Measurements from ENCODE around the gene TEAD2.
"Not testable (repeated sequence)": the region's sequence is repeated elsewhere in the genome, so short reads cannot be mapped to it uniquely, and the experiment has no call there.

TEAD2 gene

DNA sequence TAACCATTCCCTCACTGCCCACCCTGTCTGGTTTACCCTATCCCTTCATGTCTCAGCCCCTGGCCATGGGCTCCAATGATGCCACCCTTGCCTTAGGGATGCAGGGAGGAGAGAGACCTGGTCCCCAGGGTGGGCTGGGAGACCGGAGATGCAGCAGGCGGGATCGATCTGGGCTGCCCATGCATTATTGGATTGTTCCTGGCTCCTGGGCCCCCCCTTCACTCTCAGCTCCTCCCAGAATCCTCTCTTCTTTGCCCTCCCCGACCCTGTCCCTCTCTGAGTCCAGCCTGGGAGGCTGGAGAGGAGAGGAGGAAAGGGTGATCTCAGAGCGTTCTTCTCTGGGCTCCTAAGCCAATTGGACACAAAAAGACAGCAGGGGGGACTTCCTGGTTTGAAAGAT is 31.7 kb upstream of the TEAD2 start:
- H3K4me1 ChIP-seq (ENCODE audit: insufficient read depth, low read length): 0 out of 2 replicates have a peak, but pooled peaks cover 10% of the 10 kb centered on the region
- H3K36me3 ChIP-seq (ENCODE audit: insufficient read depth, low read length): no peaks in the 10 kb centered on the region

DNA sequence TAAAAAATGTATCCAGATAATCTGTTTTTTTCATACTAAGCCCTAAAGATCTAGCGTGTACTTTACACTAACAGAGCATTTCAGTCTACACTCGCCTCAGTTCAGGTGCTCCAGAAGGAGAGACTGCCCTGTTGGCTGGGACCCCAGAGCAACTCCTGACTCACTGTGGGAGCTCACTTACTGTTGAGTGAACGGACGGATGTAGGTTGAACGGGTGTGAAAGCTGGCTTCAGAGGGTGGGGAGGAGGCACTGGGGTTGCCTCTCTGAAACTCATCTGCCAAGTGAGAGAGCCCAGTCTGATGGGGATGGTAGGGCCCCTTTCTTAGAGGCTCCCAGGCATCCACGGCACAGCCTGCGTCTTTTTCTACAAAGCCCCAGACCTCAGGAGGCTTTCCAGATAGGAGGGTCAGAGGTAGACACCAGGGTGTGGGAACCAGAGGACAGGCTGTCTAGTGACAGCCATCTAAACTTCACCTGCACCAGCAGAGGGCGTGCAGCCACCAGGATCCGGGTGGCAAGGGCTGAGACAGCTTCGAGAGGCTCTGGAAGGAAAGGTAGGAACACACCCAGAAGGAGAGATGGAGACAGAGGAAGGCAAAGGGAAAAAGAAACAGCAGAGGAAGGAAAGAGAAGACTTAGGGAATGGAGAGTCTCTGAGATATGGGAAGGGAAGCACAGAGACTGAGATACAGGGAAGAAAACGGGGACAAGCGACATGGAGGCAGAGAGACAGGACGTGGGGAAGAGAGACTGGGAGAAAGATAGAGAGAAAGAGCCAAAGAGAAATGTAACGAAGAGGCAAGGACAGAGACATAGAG is 29.6 kb upstream of the TEAD2 start:
- Histone ChIP-seq H3K4me1 (ENCODE audit: insufficient read depth, low read length) (0 out of 2 replicates have a peak, but pooled peaks cover 10% of the 10 kb centered on the region), H3K9me3 (ENCODE audit: control insufficient read depth, insufficient read depth, low read length) (no peaks in the 10 kb centered on the region), H3K9ac (ENCODE audit: low read depth, low read length) (no peak overlapping the region), H3K36me3 (ENCODE audit: insufficient read depth, low read length) (no peaks in the 10 kb centered on the region)

More for the DNA sequence above, 31.7 kb upstream of the TEAD2 start:
- Histone ChIP-seq H3K9me3 (ENCODE audit: control insufficient read depth, insufficient read depth, low read length) (no peaks in the 10 kb centered on the region), H3K9ac (ENCODE audit: low read depth, low read length) (no peak overlapping the region)

DNA sequence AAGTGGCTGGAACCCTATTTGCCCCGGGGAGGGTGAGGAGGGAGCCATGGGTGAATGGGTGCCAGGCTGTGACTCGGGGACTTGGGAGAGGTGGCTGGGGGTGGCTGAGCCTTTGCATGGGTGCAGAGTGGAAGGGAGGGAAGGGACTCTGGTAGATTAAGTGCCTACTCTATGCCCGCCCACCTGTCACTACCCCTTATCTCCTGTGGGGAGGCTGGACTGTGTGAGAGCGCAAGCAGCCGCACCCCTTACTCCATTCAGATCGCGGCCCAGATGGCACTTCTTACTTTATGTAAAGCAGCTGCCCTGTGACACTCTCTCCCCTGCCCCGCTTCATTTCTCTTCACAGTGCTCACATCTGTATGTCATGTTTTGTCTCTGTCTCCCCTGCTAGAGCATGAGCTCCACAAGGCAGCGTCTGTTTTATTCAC is 28.7 kb upstream of the TEAD2 start:
- no peaks in the 10 kb centered on the region for H3K36me3 ChIP-seq (ENCODE audit: insufficient read depth, low read length)
- no peak overlapping the region for H3K9ac ChIP-seq (ENCODE audit: low read depth, low read length)
- H3K4me1 ChIP-seq (ENCODE audit: insufficient read depth, low read length): 0 out of 2 replicates have a peak, but pooled peaks cover 10% of the 10 kb centered on the region
- H3K9me3 ChIP-seq (ENCODE audit: control insufficient read depth, insufficient read depth, low read length): no peaks in the 10 kb centered on the region

DNA sequence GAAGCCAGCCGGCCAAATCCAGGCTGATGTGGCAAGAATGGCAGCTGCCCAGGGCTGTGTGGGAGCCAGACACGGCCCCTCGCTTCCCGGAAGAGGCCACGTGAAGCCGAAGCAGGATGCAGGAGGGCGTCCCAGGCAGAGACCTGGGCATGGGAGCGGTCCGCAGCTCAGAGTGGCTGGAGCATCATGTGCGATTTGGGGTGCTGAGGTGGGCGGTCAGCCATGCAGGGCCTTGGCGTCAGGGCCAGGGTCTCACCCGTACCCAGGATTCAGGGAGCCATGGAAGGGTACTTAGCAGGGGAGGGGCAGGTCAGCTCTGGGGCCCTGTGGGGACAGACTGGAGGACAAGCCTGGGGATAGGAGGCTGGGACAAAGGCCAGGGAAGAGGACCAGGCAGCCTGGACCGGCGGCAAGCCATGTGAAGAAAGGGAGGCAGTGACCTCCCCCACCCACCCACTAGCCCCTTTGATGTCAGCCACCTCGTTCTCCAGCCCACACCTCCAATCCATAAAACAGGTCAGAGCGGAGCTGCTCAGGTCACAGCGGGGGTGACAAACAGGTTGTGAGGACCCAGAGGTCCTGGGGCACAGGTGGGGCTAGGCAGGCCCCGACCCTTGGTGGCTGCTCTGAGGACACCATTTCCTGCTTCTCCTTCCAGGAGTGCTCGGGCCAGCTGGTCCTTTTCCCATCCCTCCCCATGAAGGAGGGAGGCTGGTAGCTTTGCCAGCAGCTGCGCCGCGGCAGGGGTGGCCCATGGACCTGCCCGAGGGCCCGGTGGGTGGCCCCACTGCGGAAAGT is 28.1 kb upstream of the TEAD2 start:
- Histone ChIP-seq H3K4me1 (ENCODE audit: insufficient read depth, low read length) (0 out of 2 replicates have a peak, but pooled peaks cover 10% of the 10 kb centered on the region), H3K9me3 (ENCODE audit: control insufficient read depth, insufficient read depth, low read length) (no peaks in the 10 kb centered on the region)

DNA sequence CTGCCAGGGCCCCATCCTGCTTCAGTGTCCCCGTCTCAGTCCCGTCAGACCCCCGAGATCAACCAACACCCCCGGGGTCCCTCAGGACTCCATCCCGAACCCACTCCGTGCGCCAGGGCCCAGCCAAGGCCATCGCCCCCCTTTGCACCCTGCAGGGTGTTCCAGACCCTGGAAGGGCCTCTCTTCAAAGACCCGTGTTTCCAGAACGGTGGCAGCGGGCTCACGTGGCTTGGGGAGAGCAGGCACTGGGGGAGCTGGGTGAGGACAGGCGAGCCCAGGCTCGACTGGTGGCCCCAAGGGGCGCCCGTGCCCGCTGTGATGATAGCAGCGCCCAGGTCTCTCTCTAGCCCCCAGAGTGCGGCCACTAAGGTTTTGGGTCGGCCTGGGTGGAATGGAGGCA is 27.2 kb upstream of the TEAD2 start:
- Histone ChIP-seq H3K9me3 (ENCODE audit: control insufficient read depth, insufficient read depth, low read length) (no peaks in the 10 kb centered on the region), H3K4me1 (ENCODE audit: insufficient read depth, low read length) (0 out of 2 replicates have a peak, but pooled peaks cover 9% of the 10 kb centered on the region), H3K9ac (ENCODE audit: low read depth, low read length) (no peak overlapping the region), H3K36me3 (ENCODE audit: insufficient read depth, low read length) (no peaks in the 10 kb centered on the region)

More for the DNA sequence above, 28.1 kb upstream of the TEAD2 start:
- Histone ChIP-seq H3K36me3 (ENCODE audit: insufficient read depth, low read length) (no peaks in the 10 kb centered on the region), H3K9ac (ENCODE audit: low read depth, low read length) (no peak overlapping the region)

GRCh38 chr19:49387936-49388372 is 25.7 kb upstream of the TEAD2 start, which contains the start of gene KASH5:
Gene KASH5, plus strand, starts transcription at chr19:49388249. Its CDS starts 2,635 bp downstream, at chr19:49390884.
- Histone ChIP-seq H3K9ac (ENCODE audit: low read depth, low read length) (no peak within 1 kb of the TSS), H3K4me1 (ENCODE audit: insufficient read depth, low read length) (0 out of 2 replicates have a peak, but pooled peaks cover 4% of the 10 kb centered on the region), H3K9me3 (ENCODE audit: control insufficient read depth, insufficient read depth, low read length) (no peaks in the 10 kb centered on the region), H3K36me3 (ENCODE audit: insufficient read depth, low read length) (no peaks in the 10 kb centered on the region)

DNA sequence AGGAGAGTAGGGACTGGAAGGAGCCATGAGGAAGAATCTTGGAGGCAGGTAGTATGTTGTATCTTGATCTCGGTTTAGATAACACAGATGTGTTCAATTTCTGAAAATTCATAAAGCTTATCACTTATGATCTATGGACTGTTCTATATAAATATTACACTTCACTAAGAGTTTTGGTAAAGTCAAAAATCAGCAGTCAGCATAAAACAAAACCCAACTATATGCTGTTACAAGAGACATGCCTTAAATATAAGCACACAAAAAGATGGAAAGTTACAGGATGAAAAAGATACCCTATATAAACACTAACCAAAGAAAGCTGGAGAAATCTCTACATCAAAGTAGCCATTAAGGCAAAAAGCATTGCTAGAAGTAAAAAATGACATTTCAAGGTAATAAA is 21.4 kb upstream of the TEAD2 start:
- no peaks in the 10 kb centered on the region for H3K36me3 ChIP-seq (ENCODE audit: insufficient read depth, low read length)
- H3K4me1 ChIP-seq (ENCODE audit: insufficient read depth, low read length): no peaks in the 10 kb centered on the region
- H3K9ac ChIP-seq (ENCODE audit: low read depth, low read length): no peak overlapping the region

GRCh38 chr19:49382639-49383038 is 20.4 kb upstream of the TEAD2 start:
- Histone ChIP-seq H3K9me3 (ENCODE audit: control insufficient read depth, insufficient read depth, low read length) (no peaks in the 10 kb centered on the region), H3K9ac (ENCODE audit: low read depth, low read length) (no peak overlapping the region), H3K4me1 (ENCODE audit: insufficient read depth, low read length) (no peaks in the 10 kb centered on the region), H3K36me3 (ENCODE audit: insufficient read depth, low read length) (no peaks in the 10 kb centered on the region)

More for the DNA sequence above, 21.4 kb upstream of the TEAD2 start:
- H3K9me3 ChIP-seq (ENCODE audit: control insufficient read depth, insufficient read depth, low read length): no peaks in the 10 kb centered on the region

GRCh38 chr19:49380391-49380790 is 18.2 kb upstream of the TEAD2 start:
- no peaks in the 10 kb centered on the region for H3K4me1 ChIP-seq (ENCODE audit: insufficient read depth, low read length)
- H3K9me3 ChIP-seq (ENCODE audit: control insufficient read depth, insufficient read depth, low read length): no peaks in the 10 kb centered on the region
- H3K36me3 ChIP-seq (ENCODE audit: insufficient read depth, low read length): no peaks in the 10 kb centered on the region
- no peak overlapping the region for H3K9ac ChIP-seq (ENCODE audit: low read depth, low read length)

GRCh38 chr19:49378512-49378911 is 16.3 kb upstream of the TEAD2 start:
- Histone ChIP-seq H3K9ac (ENCODE audit: low read depth, low read length) (no peak overlapping the region), H3K4me1 (ENCODE audit: insufficient read depth, low read length) (no peaks in the 10 kb centered on the region), H3K36me3 (ENCODE audit: insufficient read depth, low read length) (no peaks in the 10 kb centered on the region), H3K9me3 (ENCODE audit: control insufficient read depth, insufficient read depth, low read length) (no peaks in the 10 kb centered on the region)

- Histone ChIP-seq H3K36me3 (ENCODE audit: insufficient read depth, low read length) (no peaks in the 10 kb centered on the region), H3K9me3 (ENCODE audit: control insufficient read depth, insufficient read depth, low read length) (no peaks in the 10 kb centered on the region), H3K9ac (ENCODE audit: low read depth, low read length) (no peak overlapping the region), H3K4me1 (ENCODE audit: insufficient read depth, low read length) (no peaks in the 10 kb centered on the region)
These were observed 12.6 kb upstream of the TEAD2 start for GRCh38 chr19:49374665-49375434.

GRCh38 chr19:49373174-49373573 is 11.0 kb upstream of the TEAD2 start:
- H3K4me1 ChIP-seq (ENCODE audit: insufficient read depth, low read length); H3K9ac ChIP-seq (ENCODE audit: low read depth, low read length); H3K36me3 ChIP-seq (ENCODE audit: insufficient read depth, low read length): not testable (repeated sequence)
- peaks cover 14% of the 10 kb centered on the region for H3K9me3 ChIP-seq (ENCODE audit: control insufficient read depth, insufficient read depth, low read length)

GRCh38 chr19:49371184-49371583 is 9.0 kb upstream of the TEAD2 start:
- Histone ChIP-seq H3K9ac (ENCODE audit: low read depth, low read length) (no peak overlapping the region), H3K4me1 (ENCODE audit: insufficient read depth, low read length) (no peaks in the 10 kb centered on the region), H3K36me3 (ENCODE audit: insufficient read depth, low read length) (no peaks in the 10 kb centered on the region), H3K9me3 (ENCODE audit: control insufficient read depth, insufficient read depth, low read length) (peaks cover 14% of the 10 kb centered on the region)

Measured in ES-I3 (cell line).